ENCODE measurements around the gene HERPUD2. TPM values are rescaled to one million over a fixed set of nuclear protein-coding genes. Genes with fewer than 3 reads are reported as not detected.

The HERPUD2 gene
- total and polyA plus RNA-seq, 2 experiments from 2014 or later, result 15.2 to 22.7 TPM

- Histone ChIP-seq H3K9me3 (ENCODE audit: low read depth) (no peaks in the 10 kb centered on the region), H3K36me3 (ENCODE audit: low read depth) (peaks cover 11% of the 10 kb centered on the region; the same call in 1 of the 2 replicates), H2AFZ (no peak overlapping the region), H3K9ac (no peak overlapping the region), H3K9me2 (ENCODE audit: insufficient read depth) (no peaks in the 10 kb centered on the region), H3F3A (ENCODE audit: insufficient read depth) (peaks cover 3% of the 10 kb centered on the region; the same call in 1 of the 2 replicates), H3K4me2 (ENCODE audit: unreplicated experiment) (no peak overlapping the region), H3K4me3 (no peak overlapping the region), H4K20me1 (ENCODE audit: insufficient read depth) (0 out of 2 replicates have a peak, but pooled peaks cover 5% of the 10 kb centered on the region), H3K4me1 (ENCODE audit: insufficient read depth) (no peaks in the 10 kb centered on the region), H3K27me3 (replicated peaks; ENCODE audit: insufficient read depth) (no peaks in the 10 kb centered on the region), H3K79me2 (ENCODE audit: insufficient read depth) (peaks cover 93% of the 10 kb centered on the region), H3K27ac (no peak overlapping the region)
- in situ Hi-C loops (cut with MboI), result no loop called here
- no peak for DNase-seq
- WGBS, 2 experiments (ENCODE audit: low coverage in 1 of 2, low lambda C conversion rate in 2 of 2, missing lambda C conversion rate in 2 of 2), result 95 to 97% methylated on average over 5 of the region's 5 CpGs
- no peak for TF ChIP-seq EZH2phosphoT487 (IDR thresholded peaks at IDR 0.05; ENCODE audit: insufficient read depth, low read depth)
- no peak for TF ChIP-seq EZH2 (IDR thresholded peaks at IDR 0.05; ENCODE audit: insufficient read depth, poor library complexity, severe bottlenecking)
These were observed 42.8 kb downstream of the HERPUD2 start for GRCh38 chr7:35652124-35652523.

GRCh38 chr7:35650751-35651150 lies 44.2 kb downstream of the HERPUD2 start:
- Histone ChIP-seq H3K36me3 (ENCODE audit: low read depth) (peaks cover 17% of the 10 kb centered on the region; the same call in 1 of the 2 replicates), H3K4me2 (ENCODE audit: unreplicated experiment) (no peak overlapping the region), H3K9me2 (ENCODE audit: insufficient read depth) (no peaks in the 10 kb centered on the region), H3K9me3 (ENCODE audit: low read depth) (no peaks in the 10 kb centered on the region), H3K27ac (no peak overlapping the region), H3K27me3 (replicated peaks; ENCODE audit: insufficient read depth) (no peaks in the 10 kb centered on the region), H3F3A (ENCODE audit: insufficient read depth) (no peaks in the 10 kb centered on the region), H3K9ac (no peak overlapping the region), H2AFZ (no peak overlapping the region), H3K4me3 (no peak overlapping the region), H3K79me2 (ENCODE audit: insufficient read depth) (peaks cover 93% of the 10 kb centered on the region), H4K20me1 (ENCODE audit: insufficient read depth) (0 out of 2 replicates have a peak, but pooled peaks cover 5% of the 10 kb centered on the region), H3K4me1 (ENCODE audit: insufficient read depth) (no peaks in the 10 kb centered on the region)
- TF ChIP-seq EZH2 (IDR thresholded peaks at IDR 0.05; ENCODE audit: insufficient read depth, poor library complexity, severe bottlenecking) (no peak), EZH2phosphoT487 (IDR thresholded peaks at IDR 0.05; ENCODE audit: insufficient read depth, low read depth) (no peak)
- no peak for DNase-seq
- 97 to 98% methylated on average over 4 of the region's 4 CpGs for WGBS, 2 experiments (ENCODE audit: low coverage in 1 of 2, low lambda C conversion rate in 2 of 2, missing lambda C conversion rate in 2 of 2)
- in situ Hi-C loops (cut with MboI), result no loop called here

- H3K27me3 ChIP-seq (replicated peaks; ENCODE audit: insufficient read depth), result no peaks in the 10 kb centered on the region
- WGBS, 2 experiments (ENCODE audit: low coverage in 1 of 2, low lambda C conversion rate in 2 of 2, missing lambda C conversion rate in 2 of 2), result 98 to 100% methylated on average over 3 of the region's 3 CpGs
- no peaks in the 10 kb centered on the region for H3K4me1 ChIP-seq (ENCODE audit: insufficient read depth)
- 0 out of 2 replicates have a peak, but pooled peaks cover 5% of the 10 kb centered on the region for H4K20me1 ChIP-seq (ENCODE audit: insufficient read depth)
- H3K9ac ChIP-seq, result no peak overlapping the region
- no peak overlapping the region for H3K4me3 ChIP-seq
- no peaks in the 10 kb centered on the region for H3K9me2 ChIP-seq (ENCODE audit: insufficient read depth)
- TF ChIP-seq EZH2phosphoT487 (IDR thresholded peaks at IDR 0.05; ENCODE audit: insufficient read depth, low read depth) (no peak), EZH2 (IDR thresholded peaks at IDR 0.05; ENCODE audit: insufficient read depth, poor library complexity, severe bottlenecking) (no peak)
- peaks cover 21% of the 10 kb centered on the region; the same call in 1 of the 2 replicates for H3K36me3 ChIP-seq (ENCODE audit: low read depth)
- no peaks in the 10 kb centered on the region for H3K9me3 ChIP-seq (ENCODE audit: low read depth)
- DNase-seq, result no peak
- H3K27ac ChIP-seq, result no peak overlapping the region
- no peaks in the 10 kb centered on the region for H3F3A ChIP-seq (ENCODE audit: insufficient read depth)
- H2AFZ ChIP-seq, result no peak overlapping the region
- in situ Hi-C loops (cut with MboI), result no loop called here
- no peak overlapping the region for H3K4me2 ChIP-seq (ENCODE audit: unreplicated experiment)
- peaks cover 92% of the 10 kb centered on the region for H3K79me2 ChIP-seq (ENCODE audit: insufficient read depth)
These were observed 45.2 kb downstream of the HERPUD2 start for GRCh38 chr7:35649711-35650110.

- Histone ChIP-seq H3K4me3 (no peak overlapping the region), H3K27ac (no peak overlapping the region), H3K27me3 (replicated peaks; ENCODE audit: insufficient read depth) (no peaks in the 10 kb centered on the region), H4K20me1 (ENCODE audit: insufficient read depth) (0 out of 2 replicates have a peak, but pooled peaks cover 3% of the 10 kb centered on the region), H2AFZ (no peak overlapping the region), H3K4me2 (ENCODE audit: unreplicated experiment) (no peak overlapping the region), H3K9me3 (ENCODE audit: low read depth) (no peaks in the 10 kb centered on the region), H3K9ac (no peak overlapping the region), H3K4me1 (ENCODE audit: insufficient read depth) (no peaks in the 10 kb centered on the region), H3K9me2 (ENCODE audit: insufficient read depth) (no peaks in the 10 kb centered on the region), H3F3A (ENCODE audit: insufficient read depth) (no peaks in the 10 kb centered on the region), H3K36me3 (ENCODE audit: low read depth) (peaks cover 21% of the 10 kb centered on the region; the same call in 1 of the 2 replicates), H3K79me2 (ENCODE audit: insufficient read depth) (peaks cover 83% of the 10 kb centered on the region)
- TF ChIP-seq EZH2phosphoT487 (IDR thresholded peaks at IDR 0.05; ENCODE audit: insufficient read depth, low read depth) (no peak), EZH2 (IDR thresholded peaks at IDR 0.05; ENCODE audit: insufficient read depth, poor library complexity, severe bottlenecking) (no peak)
- no peak for DNase-seq
- in situ Hi-C loops (cut with MboI), result no loop called here
- 95 to 98% methylated on average over 3 of the region's 3 CpGs for WGBS, 2 experiments (ENCODE audit: low coverage in 1 of 2, low lambda C conversion rate in 2 of 2, missing lambda C conversion rate in 2 of 2)
These were observed 46.6 kb downstream of the HERPUD2 start for GRCh38 chr7:35648367-35648766.
